Astrocyte (in vitro differentiated cells and primary cell): Measurements from ENCODE around the gene H2BK1. TPM values are rescaled to one million over a fixed set of nuclear protein-coding genes. Genes with fewer than 3 reads are reported as not detected.

Experiments
- DNase-seq: peaks from one replicate; pipeline ENCODE4 v3.0.0-alpha.2; 2010; ENCODE audit warnings: low read depth
- FAIRE-seq: peaks from 2 replicates; lab custom pipeline; 2011; peaks lifted over from hg19 to GRCh38; lab: Jason Lieb, UNC
- H2AFZ ChIP-seq: 2 replicates; pipeline ENCODE4 v1.6.0; 2012; ENCODE audit warnings: low read depth, low read length, inconsistent platforms
- H3K27ac ChIP-seq: 2 replicates; pipeline ENCODE4 v1.5.1; 2011; ENCODE audit warnings: low read depth, low read length, inconsistent platforms
- H3K27me3 ChIP-seq: 2 replicates; pipeline ENCODE4 v1.6.0; 2011; ENCODE audit warnings: low read length, inconsistent platforms; ENCODE audit not compliant: insufficient read depth
- H3K36me3 ChIP-seq: 2 replicates; pipeline ENCODE4 v1.5.1; 2011; ENCODE audit warnings: low read length, inconsistent platforms; ENCODE audit not compliant: insufficient read depth
- H3K4me1 ChIP-seq: 2 replicates; pipeline ENCODE4 v1.5.1; 2011; ENCODE audit warnings: low read length, inconsistent platforms; ENCODE audit not compliant: insufficient read depth
- H3K4me2 ChIP-seq: 2 replicates; pipeline ENCODE4 v1.6.0; 2012; ENCODE audit warnings: low read length, inconsistent platforms
- H3K4me3 ChIP-seq: 2 replicates; pipeline ENCODE4 v1.5.1; 2011; ENCODE audit warnings: low read depth, mild to moderate bottlenecking, low read length, inconsistent platforms; ENCODE audit not compliant: insufficient read depth
- H3K79me2 ChIP-seq: 2 replicates; pipeline ENCODE4 v1.6.0; 2012; ENCODE audit warnings: mild to moderate bottlenecking, low read length, inconsistent platforms; ENCODE audit not compliant: insufficient read depth
- H3K9ac ChIP-seq: 2 replicates; pipeline ENCODE4 v1.6.0; 2012; ENCODE audit warnings: mild to moderate bottlenecking, low read length, inconsistent platforms
- H3K9me3 ChIP-seq: 2 replicates; pipeline ENCODE4 v1.5.1; 2012; ENCODE audit warnings: low read depth, mild to moderate bottlenecking, low read length, inconsistent platforms; ENCODE audit not compliant: insufficient read depth
- H4K20me1 ChIP-seq: 2 replicates; pipeline ENCODE4 v1.6.0; 2012; ENCODE audit warnings: low read length, inconsistent platforms; ENCODE audit not compliant: insufficient read depth
- H3K27ac Mint-ChIP-seq: one replicate; pipeline ENCODE4 v1.8.0; 2021; ENCODE audit warnings: mild to moderate bottlenecking, mixed read lengths; ENCODE audit not compliant: unreplicated experiment
- H3K27me3 Mint-ChIP-seq: one replicate; pipeline ENCODE4 v1.8.0; 2021; ENCODE audit warnings: low read depth, mixed read lengths; ENCODE audit not compliant: unreplicated experiment
- H3K36me3 Mint-ChIP-seq: one replicate; pipeline ENCODE4 v1.8.0; 2021; ENCODE audit warnings: low read depth, mixed read lengths; ENCODE audit not compliant: unreplicated experiment
- H3K4me1 Mint-ChIP-seq: one replicate; pipeline ENCODE4 v1.8.0; 2021; ENCODE audit warnings: low read depth, mixed read lengths; ENCODE audit not compliant: unreplicated experiment
- H3K4me3 Mint-ChIP-seq: one replicate; pipeline ENCODE4 v1.8.0; 2021; ENCODE audit warnings: mild to moderate bottlenecking, moderate library complexity, mixed read lengths; ENCODE audit not compliant: unreplicated experiment
- H3K9me3 Mint-ChIP-seq: one replicate; pipeline ENCODE4 v1.8.0; 2021; ENCODE audit warnings: mild to moderate bottlenecking, mixed read lengths; ENCODE audit not compliant: unreplicated experiment
- EZH2 ChIP-seq: IDR thresholded peaks from 2 replicates; pipeline ENCODE4 v1.6.1; 2012; ENCODE audit warnings: mild to moderate bottlenecking, low read length, inconsistent platforms; ENCODE audit not compliant: insufficient read depth
- total RNA-seq: library from RNA; stranded (reverse); gene quantifications from 2 replicates; pipeline ENCODE4 v1.2.1, GENCODE V29; 2021
- TF ChIP-seq, protein P1 (sequence below): IDR thresholded peaks from 2 replicates; pipeline ENCODE4 v1.5.1; 2011; ENCODE audit warnings: low read depth, mild to moderate bottlenecking, inconsistent platforms, low read length, moderate library complexity; ENCODE audit not compliant: insufficient read depth

The H2BK1 gene
- total RNA-seq, 1 donor from 2014 or later: not detected

DNA sequence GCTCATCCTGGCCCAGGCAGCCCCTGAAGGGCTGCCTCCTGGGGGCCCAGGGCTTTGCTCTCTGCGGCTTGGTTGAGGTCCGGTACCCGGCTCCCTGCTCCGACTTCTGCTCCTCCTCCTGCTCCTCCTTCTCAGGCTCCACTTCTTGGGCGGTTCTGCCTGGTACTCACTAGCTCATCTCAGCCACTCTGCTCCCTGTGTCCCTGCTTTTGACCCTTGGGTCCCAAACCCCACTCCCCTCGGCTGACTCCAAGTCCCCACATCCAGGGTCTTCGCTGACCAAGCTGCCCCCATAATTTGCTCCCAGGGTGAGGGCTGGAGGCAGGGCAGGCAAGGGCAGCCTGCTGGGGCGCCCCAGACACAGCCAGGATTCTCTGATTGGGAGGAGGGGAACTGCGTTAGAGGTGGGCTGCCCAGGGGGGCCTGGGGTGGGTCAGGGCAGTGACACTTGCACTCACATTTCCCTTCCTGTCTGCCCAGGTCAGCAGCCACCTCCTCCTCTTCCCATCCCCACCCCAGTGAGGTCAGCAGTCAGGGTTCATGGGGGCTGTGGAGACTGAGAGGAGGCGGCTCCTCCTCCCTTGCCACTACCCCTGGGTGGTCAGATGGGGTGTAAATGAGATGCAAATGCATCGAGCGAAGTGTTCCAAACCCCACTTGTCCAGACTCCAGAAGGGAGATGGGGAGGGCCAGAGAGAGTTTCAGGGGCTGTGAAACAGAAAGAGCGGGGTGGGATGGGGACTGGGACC, 36.0 kb upstream of the H2BK1 start:
- H2AFZ ChIP-seq: no peak overlapping the region
- peak overlapping the region; percentile 41 for H3K27ac Mint-ChIP-seq
- H3K4me3 ChIP-seq: no peak overlapping the region

DNA sequence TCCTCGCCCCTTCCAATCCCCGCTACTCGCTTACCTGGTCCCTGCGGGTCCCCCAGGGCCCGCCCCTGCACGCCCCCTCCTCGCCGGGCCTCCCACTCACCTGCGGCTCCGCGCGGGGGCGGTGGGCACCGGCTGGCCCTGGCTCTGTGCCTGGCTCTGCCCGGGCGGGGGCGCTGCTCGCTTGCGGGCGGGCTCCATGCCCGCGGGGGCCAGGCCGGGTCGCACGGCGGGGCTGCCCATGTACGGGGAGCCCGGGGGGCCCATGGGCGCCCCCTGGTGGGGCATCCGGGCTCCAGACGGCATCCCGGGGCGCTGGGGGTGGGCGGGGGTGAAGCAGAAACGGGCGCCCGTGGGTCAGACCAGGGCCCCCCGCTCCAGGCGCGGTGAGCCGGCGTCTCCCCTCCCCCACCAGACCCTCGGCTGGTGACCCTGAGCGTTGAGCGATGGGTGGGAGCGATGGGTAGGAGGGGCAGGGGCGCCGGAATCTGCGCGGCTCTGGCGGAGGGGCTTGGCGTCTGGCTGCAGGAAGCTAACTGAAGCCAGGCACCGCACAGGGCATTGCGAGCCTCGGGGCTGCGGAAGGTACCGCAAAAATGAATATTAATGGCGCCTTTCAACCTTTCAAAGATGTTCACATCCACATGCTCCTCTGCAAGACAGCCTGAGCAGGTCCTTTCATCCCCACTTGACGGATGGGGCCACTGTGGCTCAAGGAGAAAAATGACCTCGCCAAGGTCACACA, 35.2 kb upstream of the H2BK1 start:
- Mint-ChIP-seq H3K27me3 (no peaks in the 10 kb centered on the region), H3K4me1 (peaks cover 15% of the 10 kb centered on the region), H3K9me3 (no peaks in the 10 kb centered on the region), H3K27ac (peak overlapping the region; percentile 41), H3K36me3 (peaks cover 6% of the 10 kb centered on the region), H3K4me3 (peak overlapping the region; percentile 62)
- Histone ChIP-seq H3K4me3 (no peak overlapping the region), H3K9ac (peak overlapping the region; percentile 44), H2AFZ (no peak overlapping the region), H3K79me2 (peaks cover 23% of the 10 kb centered on the region), H3K27me3 (no peaks in the 10 kb centered on the region), H3K4me2 (peak overlapping the region; percentile 90), H3K36me3 (peaks cover 12% of the 10 kb centered on the region), H3K9me3 (no peaks in the 10 kb centered on the region), H4K20me1 (peaks cover 63% of the 10 kb centered on the region), H3K4me1 (peaks cover 44% of the 10 kb centered on the region), H3K27ac (no peak overlapping the region)
- TF ChIP-seq, protein P1, sequence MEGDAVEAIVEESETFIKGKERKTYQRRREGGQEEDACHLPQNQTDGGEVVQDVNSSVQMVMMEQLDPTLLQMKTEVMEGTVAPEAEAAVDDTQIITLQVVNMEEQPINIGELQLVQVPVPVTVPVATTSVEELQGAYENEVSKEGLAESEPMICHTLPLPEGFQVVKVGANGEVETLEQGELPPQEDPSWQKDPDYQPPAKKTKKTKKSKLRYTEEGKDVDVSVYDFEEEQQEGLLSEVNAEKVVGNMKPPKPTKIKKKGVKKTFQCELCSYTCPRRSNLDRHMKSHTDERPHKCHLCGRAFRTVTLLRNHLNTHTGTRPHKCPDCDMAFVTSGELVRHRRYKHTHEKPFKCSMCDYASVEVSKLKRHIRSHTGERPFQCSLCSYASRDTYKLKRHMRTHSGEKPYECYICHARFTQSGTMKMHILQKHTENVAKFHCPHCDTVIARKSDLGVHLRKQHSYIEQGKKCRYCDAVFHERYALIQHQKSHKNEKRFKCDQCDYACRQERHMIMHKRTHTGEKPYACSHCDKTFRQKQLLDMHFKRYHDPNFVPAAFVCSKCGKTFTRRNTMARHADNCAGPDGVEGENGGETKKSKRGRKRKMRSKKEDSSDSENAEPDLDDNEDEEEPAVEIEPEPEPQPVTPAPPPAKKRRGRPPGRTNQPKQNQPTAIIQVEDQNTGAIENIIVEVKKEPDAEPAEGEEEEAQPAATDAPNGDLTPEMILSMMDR: peak; percentile 9
- no peak for TF ChIP-seq EZH2
- DNase-seq (no peak), FAIRE-seq (no peak)

More for the DNA sequence above, 36.0 kb upstream of the H2BK1 start:
- H3K4me3 Mint-ChIP-seq: peak overlapping the region; percentile 97
- H3K27me3 Mint-ChIP-seq: no peaks in the 10 kb centered on the region
- no peaks in the 10 kb centered on the region for H3K9me3 ChIP-seq
- no peak for FAIRE-seq
- H4K20me1 ChIP-seq: peaks cover 57% of the 10 kb centered on the region
- H3K9me3 Mint-ChIP-seq: no peaks in the 10 kb centered on the region
- H3K4me2 ChIP-seq: peak overlapping the region; percentile 90
- peaks cover 6% of the 10 kb centered on the region for H3K36me3 ChIP-seq
- H3K4me1 ChIP-seq: peaks cover 48% of the 10 kb centered on the region
- DNase-seq: no peak
- peaks cover 20% of the 10 kb centered on the region for H3K4me1 Mint-ChIP-seq
- peaks cover 6% of the 10 kb centered on the region for H3K36me3 Mint-ChIP-seq
- H3K79me2 ChIP-seq: peaks cover 23% of the 10 kb centered on the region
- peak overlapping the region; percentile 92 for H3K9ac ChIP-seq
- H3K27ac ChIP-seq: no peak overlapping the region
- TF ChIP-seq EZH2: no peak
- TF ChIP-seq, protein P1: no peak
- no peaks in the 10 kb centered on the region for H3K27me3 ChIP-seq
